Measurements from ENCODE around the gene PRR12.
"Not testable (repeated sequence)": the region's sequence is repeated elsewhere in the genome, so short reads cannot be mapped to it uniquely, and the experiment has no call there.

PRR12 gene

DNA sequence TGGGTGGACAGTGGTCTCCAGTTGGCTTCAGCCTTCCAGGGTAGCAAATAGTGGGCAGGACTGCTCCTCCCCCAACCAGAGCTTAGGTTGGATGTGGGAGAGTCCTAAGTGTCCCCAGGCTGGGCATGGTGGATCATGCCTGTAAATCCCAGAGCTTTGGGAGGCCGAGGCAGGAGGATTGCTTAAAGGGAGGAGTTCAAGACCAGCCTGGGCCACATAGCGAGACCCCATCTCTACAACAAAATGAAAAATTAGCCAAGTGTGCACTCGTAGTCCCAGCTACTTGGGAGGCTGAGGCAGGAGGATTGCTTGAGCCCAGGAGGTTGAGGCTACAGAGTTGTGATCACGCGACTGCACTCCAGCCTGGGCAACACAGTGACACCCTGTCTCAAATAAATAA lies 41.6 kb downstream of the PRR12 start:
- no peak overlapping the region for H3K4me3 Mint-ChIP-seq
- no peaks in the 10 kb centered on the region for H3K9me3 Mint-ChIP-seq
- TF ChIP-seq, protein P1, sequence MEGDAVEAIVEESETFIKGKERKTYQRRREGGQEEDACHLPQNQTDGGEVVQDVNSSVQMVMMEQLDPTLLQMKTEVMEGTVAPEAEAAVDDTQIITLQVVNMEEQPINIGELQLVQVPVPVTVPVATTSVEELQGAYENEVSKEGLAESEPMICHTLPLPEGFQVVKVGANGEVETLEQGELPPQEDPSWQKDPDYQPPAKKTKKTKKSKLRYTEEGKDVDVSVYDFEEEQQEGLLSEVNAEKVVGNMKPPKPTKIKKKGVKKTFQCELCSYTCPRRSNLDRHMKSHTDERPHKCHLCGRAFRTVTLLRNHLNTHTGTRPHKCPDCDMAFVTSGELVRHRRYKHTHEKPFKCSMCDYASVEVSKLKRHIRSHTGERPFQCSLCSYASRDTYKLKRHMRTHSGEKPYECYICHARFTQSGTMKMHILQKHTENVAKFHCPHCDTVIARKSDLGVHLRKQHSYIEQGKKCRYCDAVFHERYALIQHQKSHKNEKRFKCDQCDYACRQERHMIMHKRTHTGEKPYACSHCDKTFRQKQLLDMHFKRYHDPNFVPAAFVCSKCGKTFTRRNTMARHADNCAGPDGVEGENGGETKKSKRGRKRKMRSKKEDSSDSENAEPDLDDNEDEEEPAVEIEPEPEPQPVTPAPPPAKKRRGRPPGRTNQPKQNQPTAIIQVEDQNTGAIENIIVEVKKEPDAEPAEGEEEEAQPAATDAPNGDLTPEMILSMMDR (IDR thresholded peaks at IDR 0.05; ENCODE audit: unreplicated experiment in 3 of 3), result no peak
- no peak overlapping the region for H3K27ac Mint-ChIP-seq
- peaks cover 23% of the 10 kb centered on the region for H3K4me1 Mint-ChIP-seq
- peaks cover 11% of the 10 kb centered on the region for H3K27me3 Mint-ChIP-seq (ENCODE audit: low read depth)
- peaks cover 16% of the 10 kb centered on the region for H3K36me3 Mint-ChIP-seq (ENCODE audit: low read depth)

DNA sequence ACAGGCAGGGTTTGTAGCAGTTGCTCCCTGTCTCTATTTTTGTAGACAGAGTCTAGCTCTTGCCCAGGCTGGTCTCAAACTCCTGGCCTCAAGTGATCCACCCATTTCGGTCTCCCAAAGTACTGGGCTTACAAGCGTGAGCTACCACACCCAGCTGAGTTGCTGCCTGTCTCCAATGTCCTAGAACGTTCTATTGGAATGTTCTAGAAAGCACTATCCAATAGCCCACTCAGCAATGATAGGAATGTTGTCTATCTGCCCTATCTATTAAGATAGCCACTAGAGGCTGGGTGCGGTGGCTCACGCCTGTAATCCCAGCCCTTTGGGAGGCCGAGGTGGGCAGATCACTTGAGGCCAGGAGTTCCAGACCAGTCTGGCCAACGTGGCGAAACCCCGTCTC lies 42.3 kb downstream of the PRR12 start:
- not testable (repeated sequence) for H3K36me3 Mint-ChIP-seq (ENCODE audit: low read depth); H3K4me3 Mint-ChIP-seq; H3K9me3 Mint-ChIP-seq; H3K27ac Mint-ChIP-seq
- Mint-ChIP-seq H3K4me1 (peaks cover 29% of the 10 kb centered on the region), H3K27me3 (ENCODE audit: low read depth) (peaks cover 14% of the 10 kb centered on the region)

DNA sequence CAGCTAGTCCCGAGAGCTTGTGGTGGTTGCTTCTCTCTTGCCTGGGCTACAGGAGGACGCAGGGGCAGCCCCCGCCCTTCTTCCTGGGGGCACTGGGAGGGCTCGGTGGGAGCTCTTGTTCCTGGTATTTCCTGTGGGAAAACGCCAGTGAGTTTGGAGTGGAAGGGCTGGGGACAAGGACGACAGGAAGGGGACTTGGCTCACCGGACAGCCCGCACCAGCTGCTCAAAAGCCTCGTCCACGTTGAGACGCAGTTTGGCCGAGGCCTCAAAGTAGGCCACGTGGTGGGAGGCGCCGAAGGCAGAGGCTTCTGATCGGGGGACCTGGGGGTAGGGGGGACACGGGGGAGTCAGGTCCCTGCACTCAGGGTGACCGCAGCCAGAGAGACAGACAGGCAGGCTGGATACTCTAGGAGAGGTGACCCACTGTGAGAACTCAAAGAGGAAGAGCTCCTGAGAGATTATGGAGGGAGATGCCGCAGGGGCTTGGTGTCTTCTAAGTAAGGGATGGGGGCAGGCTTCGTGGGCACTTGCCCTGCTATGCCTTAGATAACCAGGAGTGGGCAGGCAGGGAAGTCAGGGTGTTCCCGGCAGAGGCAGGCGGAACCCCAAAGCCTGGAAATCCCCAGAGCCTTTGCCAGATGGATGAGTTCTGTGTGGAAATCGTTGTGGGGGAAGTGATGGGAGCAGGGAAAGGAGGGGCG lies 44.7 kb downstream of the PRR12 start:
- Mint-ChIP-seq H3K36me3 (ENCODE audit: low read depth) (no peaks in the 10 kb centered on the region), H3K9me3 (no peaks in the 10 kb centered on the region), H3K27ac (peak overlapping the region; percentile 54 to 76 (median 74)), H3K27me3 (ENCODE audit: low read depth) (peaks cover 14% of the 10 kb centered on the region), H3K4me1 (peaks cover 44% of the 10 kb centered on the region), H3K4me3 (peak overlapping the region; percentile 25 to 69 (median 58))
- TF ChIP-seq, protein P1 (IDR thresholded peaks at IDR 0.05; ENCODE audit: unreplicated experiment in 3 of 3), result no peak

DNA sequence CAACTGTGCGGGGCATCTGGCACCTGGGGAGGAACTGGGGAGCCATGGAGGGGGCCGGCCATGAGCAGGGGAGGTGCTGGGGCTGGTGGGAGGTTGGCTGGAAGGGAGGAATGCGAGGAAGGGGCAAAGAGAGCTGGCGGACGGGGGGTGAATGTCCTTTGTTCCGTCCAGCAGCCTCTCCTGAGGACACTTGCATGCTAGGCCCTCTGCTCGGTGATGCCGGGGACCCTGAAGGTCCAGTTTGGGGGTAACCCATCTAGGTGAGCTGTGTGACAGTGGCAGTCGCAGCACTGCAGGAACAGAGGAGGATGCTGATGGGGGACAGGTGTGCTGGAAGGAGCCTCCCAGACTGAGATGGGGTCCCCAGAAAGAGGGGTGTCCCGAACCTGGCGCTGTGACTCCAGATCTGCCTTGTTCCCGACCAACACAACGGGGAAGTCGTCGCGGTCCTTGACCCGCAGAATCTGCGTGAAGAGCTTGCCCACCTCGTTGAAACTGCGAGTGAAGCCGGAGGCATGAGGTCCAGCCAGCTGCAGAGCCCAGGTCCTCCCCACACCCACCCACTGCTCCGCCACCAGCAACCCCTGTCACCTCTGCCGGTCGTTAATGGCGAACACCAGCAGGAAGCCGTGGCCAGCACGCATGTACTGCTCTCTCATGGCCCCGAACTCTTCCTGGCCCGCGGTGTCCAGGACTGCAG lies 45.4 kb downstream of the PRR12 start:
- TF ChIP-seq, protein P1 (IDR thresholded peaks at IDR 0.05; ENCODE audit: unreplicated experiment in 3 of 3), result no peak
- H3K36me3 Mint-ChIP-seq (ENCODE audit: low read depth), result no peaks in the 10 kb centered on the region
- H3K27ac Mint-ChIP-seq, result peak overlapping the region; percentile 54 to 76 (median 74)
- H3K4me3 Mint-ChIP-seq, result peak overlapping the region; percentile 38 to 69 (median 58)
- peaks cover 14% of the 10 kb centered on the region for H3K27me3 Mint-ChIP-seq (ENCODE audit: low read depth)
- H3K9me3 Mint-ChIP-seq, result no peaks in the 10 kb centered on the region
- peaks cover 42% of the 10 kb centered on the region for H3K4me1 Mint-ChIP-seq

DNA sequence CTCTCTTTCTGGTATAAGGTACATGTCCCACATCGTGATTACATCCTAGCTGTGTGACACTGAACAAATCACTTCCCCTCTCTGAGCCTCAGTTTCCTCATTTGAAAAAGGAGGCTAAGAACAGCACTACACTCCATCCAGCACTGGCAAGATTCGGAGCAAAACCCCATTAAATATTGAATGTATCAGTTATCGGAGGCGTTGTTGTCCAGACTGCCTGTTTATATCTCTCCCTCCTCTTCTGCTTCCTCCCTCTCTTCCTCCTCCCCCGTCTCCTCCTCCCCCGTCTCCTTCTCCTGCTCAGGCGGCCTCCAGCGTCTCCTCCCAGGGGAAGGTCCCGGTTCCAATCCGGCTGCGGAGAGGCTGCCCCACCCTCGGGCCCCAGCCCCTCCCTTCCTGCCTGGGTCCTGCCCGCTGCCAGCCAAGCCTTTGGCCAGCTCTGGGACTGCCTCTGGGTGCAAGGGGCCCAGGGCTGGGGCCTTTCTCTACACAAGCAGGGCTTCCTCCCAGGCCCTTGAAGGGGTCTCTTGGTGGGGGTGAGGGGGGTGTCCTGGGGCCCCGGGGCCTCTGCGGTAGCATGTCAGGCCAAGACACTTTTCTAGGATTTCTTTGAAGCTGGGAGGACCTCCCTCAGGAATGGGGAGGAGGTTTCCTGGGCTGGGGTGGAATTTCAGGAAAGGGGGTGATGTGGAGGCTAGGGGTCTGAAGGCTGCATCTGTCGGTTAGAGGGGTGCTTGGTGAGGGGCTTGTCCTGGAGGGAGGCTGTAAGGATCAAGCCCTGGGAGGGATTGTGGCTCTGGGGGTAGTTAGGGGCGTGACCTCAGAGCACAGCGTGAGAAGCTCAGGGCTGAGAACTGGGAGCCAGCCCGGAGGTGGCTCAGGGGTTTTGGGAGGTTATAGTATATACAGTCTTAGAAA lies 47.1 kb downstream of the PRR12 start:
- no peaks in the 10 kb centered on the region for H3K36me3 Mint-ChIP-seq (ENCODE audit: low read depth)
- H3K4me3 Mint-ChIP-seq, result peak overlapping the region; percentile 85 to 94 (median 86)
- H3K9me3 Mint-ChIP-seq, result no peaks in the 10 kb centered on the region
- H3K4me1 Mint-ChIP-seq, result peaks cover 55% of the 10 kb centered on the region
- H3K27ac Mint-ChIP-seq, result peak overlapping the region; percentile 97 to 100 (median 98)
- peaks cover 14% of the 10 kb centered on the region for H3K27me3 Mint-ChIP-seq (ENCODE audit: low read depth)
- TF ChIP-seq, protein P1 (IDR thresholded peaks at IDR 0.05; ENCODE audit: unreplicated experiment in 3 of 3), result no peak
